Neural progenitor cell (in vitro differentiated cells): ENCODE measurements around the gene ALLC.

Experiments used
- EZH2phosphoT487 ChIP-seq: fragments of 200-600 bp; sonication (generic); IDR thresholded peaks from 2 replicates; pipeline ENCODE4 v1.6.1; 2017; ENCODE audit warnings: antibody characterized with exemption
- TF ChIP-seq, protein P1 (sequence below): fragments of 200-600 bp; sonication (generic); IDR thresholded peaks from 2 replicates; pipeline ENCODE4 v1.5.1; 2017; ENCODE audit warnings: antibody characterized with exemption, mild to moderate bottlenecking

GRCh38 chr2:3730646-3731045 is 72.6 kb downstream of the ALLC start:
- TF ChIP-seq, protein P1, sequence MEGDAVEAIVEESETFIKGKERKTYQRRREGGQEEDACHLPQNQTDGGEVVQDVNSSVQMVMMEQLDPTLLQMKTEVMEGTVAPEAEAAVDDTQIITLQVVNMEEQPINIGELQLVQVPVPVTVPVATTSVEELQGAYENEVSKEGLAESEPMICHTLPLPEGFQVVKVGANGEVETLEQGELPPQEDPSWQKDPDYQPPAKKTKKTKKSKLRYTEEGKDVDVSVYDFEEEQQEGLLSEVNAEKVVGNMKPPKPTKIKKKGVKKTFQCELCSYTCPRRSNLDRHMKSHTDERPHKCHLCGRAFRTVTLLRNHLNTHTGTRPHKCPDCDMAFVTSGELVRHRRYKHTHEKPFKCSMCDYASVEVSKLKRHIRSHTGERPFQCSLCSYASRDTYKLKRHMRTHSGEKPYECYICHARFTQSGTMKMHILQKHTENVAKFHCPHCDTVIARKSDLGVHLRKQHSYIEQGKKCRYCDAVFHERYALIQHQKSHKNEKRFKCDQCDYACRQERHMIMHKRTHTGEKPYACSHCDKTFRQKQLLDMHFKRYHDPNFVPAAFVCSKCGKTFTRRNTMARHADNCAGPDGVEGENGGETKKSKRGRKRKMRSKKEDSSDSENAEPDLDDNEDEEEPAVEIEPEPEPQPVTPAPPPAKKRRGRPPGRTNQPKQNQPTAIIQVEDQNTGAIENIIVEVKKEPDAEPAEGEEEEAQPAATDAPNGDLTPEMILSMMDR: no peak
- no peak for TF ChIP-seq EZH2phosphoT487
